IgD-negative memory B cell (primary cell): ENCODE measurements around the gene LRRIQ4. TPM values are rescaled to one million over a fixed set of nuclear protein-coding genes. Genes with fewer than 3 reads are reported as not detected.
A peak's percentile ranks its signal among the peaks of the same experiment; 100 is the strongest.

Experiments used
- H3K27ac Mint-ChIP-seq, 3 donors: one replicate each; pipeline ENCODE4 v1.8.0; 2020 to 2022; ENCODE audit warnings: mild to moderate bottlenecking in 3 of 3, mixed read lengths in 3 of 3, moderate library complexity in 1 of 3
- H3K27me3 Mint-ChIP-seq: one replicate; pipeline ENCODE4 v1.8.0; 2021; ENCODE audit warnings: mixed read lengths
- H3K36me3 Mint-ChIP-seq: one replicate; pipeline ENCODE4 v1.8.0; 2020; ENCODE audit warnings: mild to moderate bottlenecking, mixed read lengths
- H3K4me1 Mint-ChIP-seq, 3 donors: one replicate each; pipeline ENCODE4 v1.8.0; 2020 to 2022; ENCODE audit warnings: mixed read lengths in 3 of 3, mild to moderate bottlenecking in 1 of 3
- H3K4me3 Mint-ChIP-seq, 4 donors: one replicate each; pipeline ENCODE4 v1.8.0; 2020 to 2022; ENCODE audit warnings: mild to moderate bottlenecking in 4 of 4, mixed read lengths in 4 of 4, moderate library complexity in 3 of 4
- H3K9me3 Mint-ChIP-seq, 3 donors: one replicate each; pipeline ENCODE4 v1.8.0; 2020 to 2021; ENCODE audit warnings: mixed read lengths in 3 of 3, mild to moderate bottlenecking in 1 of 3
- polyA plus RNA-seq: library from polyadenylated mRNA; unstranded; fragments of 300-500 nt; fragmentation: Illumina TruSeq; gene quantifications from one replicate; pipeline ENCODE4 v1.2.3, GENCODE V29; 2021

Gene LRRIQ4
- polyA plus RNA-seq, 1 donor from 2014 or later, result not detected

GRCh38 chr3:169861871-169862270 is 49.2 kb downstream of the LRRIQ4 start:
- no peaks in the 10 kb centered on the region for H3K9me3 Mint-ChIP-seq
- peaks cover 11% of the 10 kb centered on the region for H3K27me3 Mint-ChIP-seq
- H3K4me3 Mint-ChIP-seq, result no peak overlapping the region
- peak overlapping the region in 1 of 3 donors; percentile 17 for H3K27ac Mint-ChIP-seq
- H3K36me3 Mint-ChIP-seq, result no peaks in the 10 kb centered on the region
- H3K4me1 Mint-ChIP-seq, result peaks cover 15 to 21% (median 20%) of the 10 kb centered on the region in 3 donors

DNA sequence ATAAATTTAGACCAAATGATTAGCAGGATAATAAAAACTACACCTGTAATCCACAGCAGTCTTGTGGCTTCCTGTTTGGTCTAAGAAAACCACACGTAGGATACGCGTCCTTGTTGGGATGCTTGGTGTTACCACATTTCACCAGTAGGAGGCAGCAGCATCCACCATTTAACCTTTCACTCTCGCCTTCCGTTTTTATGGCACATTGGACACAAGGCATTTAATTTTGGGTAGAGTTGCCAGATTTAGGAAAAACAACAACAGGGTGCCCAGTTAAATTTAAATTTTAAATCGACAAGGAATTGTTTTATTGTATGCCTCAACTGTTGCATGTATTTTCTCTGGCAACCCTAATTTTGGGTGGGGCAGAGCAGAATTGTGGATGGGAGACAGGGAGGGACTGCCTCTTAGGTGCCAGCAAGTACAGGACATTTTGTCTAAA is 50.8 kb downstream of the LRRIQ4 start:
- Mint-ChIP-seq H3K4me3 (peak overlapping the region in 2 of 4 donors; percentile 39 to 74), H3K4me1 (peaks cover 15 to 21% (median 20%) of the 10 kb centered on the region in 3 donors), H3K27me3 (peaks cover 8% of the 10 kb centered on the region), H3K36me3 (no peaks in the 10 kb centered on the region), H3K27ac (peak overlapping the region in 1 of 3 donors; percentile 86), H3K9me3 (no peaks in the 10 kb centered on the region)

GRCh38 chr3:169864270-169864669 is 51.6 kb downstream of the LRRIQ4 start:
- H3K9me3 Mint-ChIP-seq, result no peaks in the 10 kb centered on the region
- no peak overlapping the region for H3K4me3 Mint-ChIP-seq
- no peak overlapping the region for H3K27ac Mint-ChIP-seq
- H3K36me3 Mint-ChIP-seq, result no peaks in the 10 kb centered on the region
- H3K27me3 Mint-ChIP-seq, result peaks cover 7% of the 10 kb centered on the region
- peaks cover 15 to 21% (median 20%) of the 10 kb centered on the region in 3 donors for H3K4me1 Mint-ChIP-seq

GRCh38 chr3:169865176-169865767 is 52.6 kb downstream of the LRRIQ4 start:
- H3K27me3 Mint-ChIP-seq, result peaks cover 6% of the 10 kb centered on the region
- peaks cover 15 to 22% (median 21%) of the 10 kb centered on the region in 3 donors for H3K4me1 Mint-ChIP-seq
- H3K27ac Mint-ChIP-seq, result peak overlapping the region; percentile 2 to 64 (median 14)
- H3K4me3 Mint-ChIP-seq, result peak overlapping the region in 2 of 4 donors; percentile 82 to 84
- H3K36me3 Mint-ChIP-seq, result no peaks in the 10 kb centered on the region
- H3K9me3 Mint-ChIP-seq, result no peaks in the 10 kb centered on the region

GRCh38 chr3:169867584-169868210 is 55.0 kb downstream of the LRRIQ4 start:
- Mint-ChIP-seq H3K4me3 (no peak overlapping the region), H3K9me3 (no peaks in the 10 kb centered on the region), H3K27ac (no peak overlapping the region), H3K27me3 (peaks cover 6% of the 10 kb centered on the region), H3K4me1 (peaks cover 18 to 33% (median 21%) of the 10 kb centered on the region in 3 donors), H3K36me3 (no peaks in the 10 kb centered on the region)

- Mint-ChIP-seq H3K4me1 (peaks cover 18 to 31% (median 19%) of the 10 kb centered on the region in 3 donors), H3K27ac (no peak overlapping the region), H3K4me3 (no peak overlapping the region), H3K9me3 (no peaks in the 10 kb centered on the region), H3K27me3 (peaks cover 6% of the 10 kb centered on the region), H3K36me3 (no peaks in the 10 kb centered on the region)
Observed at GRCh38 chr3:169868369-169868768, 55.7 kb downstream of the LRRIQ4 start.

GRCh38 chr3:169869484-169870220 is 57.0 kb downstream of the LRRIQ4 start, which contains the start of gene LRRC31:
LRRC31 (minus strand) TSS chr3:169869935; CDS start chr3:169869807, 128 bp downstream.
- Mint-ChIP-seq H3K4me1 (peaks cover 7 to 23% (median 12%) of the 10 kb centered on the region in 3 donors), H3K4me3 (no peak within 1 kb of the TSS), H3K27ac (peak within 1 kb of the TSS in 1 of 3 donors; percentile 24), H3K36me3 (no peaks in the 10 kb centered on the region), H3K27me3 (peaks cover 6% of the 10 kb centered on the region), H3K9me3 (no peaks in the 10 kb centered on the region)

DNA sequence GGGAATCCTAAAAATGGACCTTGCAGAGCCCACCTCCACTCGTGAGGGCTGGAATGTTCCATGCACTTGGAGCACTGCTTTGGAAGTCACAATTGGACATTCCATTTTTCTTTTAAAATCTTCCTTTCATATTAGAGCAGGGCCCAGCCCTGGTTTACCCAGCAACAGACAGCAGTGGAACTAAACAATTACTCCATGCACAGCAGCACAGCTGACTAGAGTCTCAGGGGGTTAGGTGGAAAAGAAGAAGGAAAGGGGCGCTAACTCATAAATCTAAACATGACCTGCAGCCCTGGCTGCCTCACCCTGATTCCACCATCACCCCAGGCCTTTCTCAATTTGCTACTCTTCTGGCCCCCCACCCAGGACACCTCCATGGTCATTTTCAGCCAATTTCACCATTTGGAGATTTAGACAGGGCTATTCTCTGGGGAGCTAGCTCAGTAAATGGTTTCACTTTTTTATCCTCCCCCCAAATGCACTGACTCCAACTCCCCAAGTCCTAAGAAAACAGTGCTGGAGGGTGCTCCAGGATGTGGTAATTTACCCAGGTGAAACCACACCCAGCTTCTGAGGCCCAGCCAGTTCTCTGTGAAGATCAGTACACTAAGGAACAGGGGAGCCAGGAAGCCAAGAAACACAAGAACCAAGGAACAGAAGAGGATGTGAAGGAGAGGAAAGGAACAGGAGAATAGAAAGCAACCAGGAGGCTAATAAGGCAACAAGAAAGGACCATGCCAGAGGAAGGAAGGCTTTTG is 58.6 kb downstream of the LRRIQ4 start:
- Mint-ChIP-seq H3K4me1 (peaks cover 0 to 13% (median 3%) of the 10 kb centered on the region in 3 donors), H3K27me3 (no peaks in the 10 kb centered on the region), H3K36me3 (no peaks in the 10 kb centered on the region), H3K27ac (no peak overlapping the region), H3K4me3 (no peak overlapping the region), H3K9me3 (no peaks in the 10 kb centered on the region)

DNA sequence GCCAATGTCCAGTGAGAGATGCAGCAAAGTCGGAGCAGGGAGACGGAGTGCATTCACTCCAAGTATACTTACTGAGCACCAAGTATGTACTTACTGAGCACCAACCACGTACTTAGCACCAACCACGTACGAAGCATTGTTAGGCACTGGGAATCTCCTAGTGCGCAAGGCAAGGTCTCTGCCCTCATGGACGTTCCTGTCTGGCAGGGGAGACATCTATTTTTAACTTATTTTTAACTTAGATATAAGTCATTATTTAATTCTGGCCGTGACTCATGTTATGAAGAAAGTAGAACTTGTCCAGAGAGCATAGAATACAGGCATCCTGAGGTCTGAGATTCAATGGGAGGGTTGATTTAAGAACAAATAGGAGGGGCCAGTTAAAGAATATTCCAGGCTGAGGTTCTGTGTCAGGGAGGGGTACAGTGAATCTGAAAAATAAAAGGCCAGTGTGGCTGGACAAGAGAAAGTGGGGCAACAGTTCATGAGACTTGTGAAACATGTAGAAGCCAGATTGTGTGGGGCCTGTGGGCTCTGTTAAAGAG is 66.4 kb downstream of the LRRIQ4 start:
- Mint-ChIP-seq H3K36me3 (no peaks in the 10 kb centered on the region), H3K27ac (no peak overlapping the region), H3K4me1 (peaks cover 0 to 8% (median 6%) of the 10 kb centered on the region in 3 donors), H3K4me3 (no peak overlapping the region), H3K9me3 (no peaks in the 10 kb centered on the region), H3K27me3 (no peaks in the 10 kb centered on the region)

- H3K27ac Mint-ChIP-seq, result no peak overlapping the region
- peaks cover 0 to 16% (median 8%) of the 10 kb centered on the region in 3 donors for H3K4me1 Mint-ChIP-seq
- H3K4me3 Mint-ChIP-seq, result no peak overlapping the region
- H3K9me3 Mint-ChIP-seq, result no peaks in the 10 kb centered on the region
- H3K36me3 Mint-ChIP-seq, result no peaks in the 10 kb centered on the region
- H3K27me3 Mint-ChIP-seq, result no peaks in the 10 kb centered on the region
Observed at GRCh38 chr3:169879845-169880575, 67.3 kb downstream of the LRRIQ4 start.

GRCh38 chr3:169880576-169881250 is 68.0 kb downstream of the LRRIQ4 start:
- H3K27ac Mint-ChIP-seq, result peak overlapping the region in 1 of 3 donors; percentile 71
- H3K4me3 Mint-ChIP-seq, result no peak overlapping the region
- peaks cover 0 to 18% (median 11%) of the 10 kb centered on the region in 3 donors for H3K4me1 Mint-ChIP-seq
- no peaks in the 10 kb centered on the region for H3K36me3 Mint-ChIP-seq
- H3K9me3 Mint-ChIP-seq, result no peaks in the 10 kb centered on the region
- H3K27me3 Mint-ChIP-seq, result no peaks in the 10 kb centered on the region

GRCh38 chr3:169886671-169887070 is 74.0 kb downstream of the LRRIQ4 start:
- Mint-ChIP-seq H3K4me3 (peak overlapping the region in 1 of 4 donors; percentile 25), H3K4me1 (peaks cover 0 to 23% (median 10%) of the 10 kb centered on the region in 3 donors), H3K27ac (peak overlapping the region in 1 of 3 donors; percentile 95), H3K36me3 (peaks cover 3% of the 10 kb centered on the region), H3K27me3 (no peaks in the 10 kb centered on the region), H3K9me3 (no peaks in the 10 kb centered on the region)
